Trophoblast cell (in vitro differentiated cells and primary cell): Measurements from ENCODE around the gene HS6ST3.

Experiments used
- DNase-seq, 2 donors: peaks; one replicate each; pipeline ENCODE4 v3.0.0-alpha.2; 2016
- H2AFZ ChIP-seq: 2 replicates; pipeline ENCODE4 v1.6.1; 2013; ENCODE audit warnings: low read length, moderate library complexity, mild to moderate bottlenecking; ENCODE audit not compliant: insufficient read depth, poor library complexity
- H2AK5ac ChIP-seq: 2 replicates; pipeline ENCODE4 v1.6.1; 2013; ENCODE audit warnings: mild to moderate bottlenecking, low read length
- H2BK120ac ChIP-seq: 2 replicates; pipeline ENCODE4 v1.6.1; 2013; ENCODE audit warnings: low read length, mild to moderate bottlenecking, moderate library complexity; ENCODE audit not compliant: insufficient read depth, poor library complexity
- H2BK12ac ChIP-seq: 2 replicates; pipeline ENCODE4 v1.6.1; 2013; ENCODE audit warnings: mild to moderate bottlenecking, low read length, moderate library complexity
- H2BK5ac ChIP-seq: 2 replicates; pipeline ENCODE4 v1.6.1; 2013; ENCODE audit warnings: low read length, low read depth, moderate library complexity, mild to moderate bottlenecking; ENCODE audit not compliant: poor library complexity
- H3K14ac ChIP-seq: 2 replicates; pipeline ENCODE4 v1.6.1; 2013; ENCODE audit warnings: mild to moderate bottlenecking, low read length
- H3K18ac ChIP-seq: 2 replicates; pipeline ENCODE4 v1.6.1; 2013; ENCODE audit warnings: mild to moderate bottlenecking, low read length
- H3K23ac ChIP-seq: 2 replicates; pipeline ENCODE4 v1.6.1; 2013; ENCODE audit warnings: low read length
- H3K27ac ChIP-seq: 2 replicates; pipeline ENCODE4 v1.5.1; 2013; ENCODE audit warnings: low read depth, mild to moderate bottlenecking, inconsistent platforms, low read length, moderate library complexity
- H3K27me3 ChIP-seq: 2 replicates; pipeline ENCODE4 v1.6.1; 2013; ENCODE audit warnings: inconsistent platforms, mild to moderate bottlenecking, low read length, moderate library complexity; ENCODE audit not compliant: insufficient read depth
- H3K36me3 ChIP-seq, 2 experiments: 1 replicate in 1 of 2; 2 replicates in 1 of 2; pipeline ENCODE4 v1.6.1; 2013; ENCODE audit warnings: low read length in 2 of 2, mild to moderate bottlenecking in 2 of 2, moderate library complexity in 1 of 2; ENCODE audit not compliant: insufficient read depth in 2 of 2, control insufficient read depth in 1 of 2
- H3K4ac ChIP-seq: 2 replicates; pipeline ENCODE4 v1.6.1; 2013; ENCODE audit warnings: low read depth, mild to moderate bottlenecking, low read length, moderate library complexity
- H3K4me1 ChIP-seq, 2 experiments: 1 replicate in 1 of 2; 2 replicates in 1 of 2; pipeline ENCODE4 v1.6.1; 2013; ENCODE audit warnings: low read length in 2 of 2, mild to moderate bottlenecking in 2 of 2, moderate library complexity in 1 of 2; ENCODE audit not compliant: insufficient read depth in 2 of 2, control insufficient read depth in 1 of 2
- H3K4me2 ChIP-seq: 2 replicates; pipeline ENCODE4 v1.6.1; 2013; ENCODE audit warnings: inconsistent platforms, mild to moderate bottlenecking, low read length, moderate library complexity
- H3K4me3 ChIP-seq: 2 replicates; pipeline ENCODE4 v1.5.1; 2013; ENCODE audit warnings: mild to moderate bottlenecking, low read depth, low read length, inconsistent platforms
- H3K79me1 ChIP-seq: one replicate; pipeline ENCODE4 v1.6.1; 2013; ENCODE audit warnings: low read length
- H3K79me2 ChIP-seq: 2 replicates; pipeline ENCODE4 v1.6.1; 2013; ENCODE audit warnings: low read length, mild to moderate bottlenecking; ENCODE audit not compliant: control insufficient read depth, insufficient read depth, poor library complexity
- H3K9ac ChIP-seq: 2 replicates; pipeline ENCODE4 v1.6.1; 2013; ENCODE audit warnings: mild to moderate bottlenecking, low read length
- H3K9me3 ChIP-seq: 2 replicates; pipeline ENCODE4 v1.6.1; 2013; ENCODE audit warnings: low read depth, mild to moderate bottlenecking, control low read depth, inconsistent platforms, low read length; ENCODE audit not compliant: insufficient read depth
- H4K12ac ChIP-seq: 2 replicates; pipeline ENCODE4 v1.6.1; 2013; ENCODE audit warnings: low read depth, mild to moderate bottlenecking, low read length, moderate library complexity
- H4K8ac ChIP-seq: 2 replicates; pipeline ENCODE4 v1.6.1; 2013; ENCODE audit warnings: low read depth, mild to moderate bottlenecking, low read length, moderate library complexity
- H4K91ac ChIP-seq: one replicate; pipeline ENCODE4 v1.6.1; 2013; ENCODE audit warnings: low read depth, mild to moderate bottlenecking, low read length, moderate library complexity
- WGBS: extraction: QIAGEN DNeasy Blood & Tissue Kit; methylation state at CpG from one replicate; pipeline ENCODE4 v1.1.7; 2013; ENCODE audit warnings: missing lambda C conversion rate; ENCODE audit not compliant: insufficient read length, insufficient coverage; ENCODE audit errors: extremely low coverage; 5-methylcytosine and 5-hydroxymethylcytosine counted together

The HS6ST3 gene

GRCh38 chr13:96768524-96768923, 678.6 kb downstream of the HS6ST3 start:
- Histone ChIP-seq H3K23ac (no peak overlapping the region), H3K4me3 (no peak overlapping the region), H2BK5ac (no peak overlapping the region), H3K4me2 (no peak overlapping the region), H3K9ac (no peak overlapping the region), H3K9me3 (no peaks in the 10 kb centered on the region), H3K79me1 (no peaks in the 10 kb centered on the region), H3K27me3 (no peaks in the 10 kb centered on the region), H4K91ac (no peak overlapping the region), H3K79me2 (no peaks in the 10 kb centered on the region), H3K14ac (no peak overlapping the region), H4K8ac (no peak overlapping the region), H2AFZ (no peak overlapping the region), H3K4ac (no peak overlapping the region), H4K12ac (no peak overlapping the region), H2BK120ac (no peak overlapping the region), H2AK5ac (no peak overlapping the region), H3K18ac (no peak overlapping the region), H2BK12ac (no peak overlapping the region), H3K36me3 (no peaks in the 10 kb centered on the region), H3K4me1 (peaks cover 0 to 2% of the 10 kb centered on the region in 2 experiments), H3K27ac (no peak overlapping the region)
- WGBS: no CpG with 5 or more reads among the region's 6 CpGs
- no peak for DNase-seq

DNA sequence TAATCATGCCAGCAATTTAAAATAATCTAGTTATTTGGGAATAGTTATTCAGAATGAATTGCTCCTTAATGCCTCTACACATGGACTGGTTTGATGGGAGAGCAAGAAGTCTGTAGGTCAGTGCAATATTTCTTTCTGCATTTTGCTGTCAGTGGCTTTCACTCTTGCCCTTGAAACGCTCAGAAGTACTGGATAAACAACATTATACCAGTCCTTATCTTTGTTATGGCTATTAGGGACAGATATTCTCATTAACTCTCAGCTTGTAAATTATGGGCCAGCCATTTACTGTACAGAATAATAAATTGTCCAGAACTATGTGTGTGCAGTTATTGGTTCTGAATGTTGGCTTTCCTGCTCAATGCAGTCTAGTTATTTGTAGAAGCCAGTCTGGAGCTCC, 680.0 kb downstream of the HS6ST3 start:
- Histone ChIP-seq H3K14ac (no peak overlapping the region), H3K4ac (no peak overlapping the region), H2BK12ac (no peak overlapping the region), H3K79me1 (no peaks in the 10 kb centered on the region), H4K8ac (no peak overlapping the region), H3K9me3 (no peaks in the 10 kb centered on the region), H3K27me3 (no peaks in the 10 kb centered on the region), H3K4me2 (no peak overlapping the region), H3K4me1 (peaks cover 0 to 2% of the 10 kb centered on the region in 2 experiments), H3K36me3 (no peaks in the 10 kb centered on the region), H2AFZ (no peak overlapping the region), H2AK5ac (no peak overlapping the region), H3K79me2 (no peaks in the 10 kb centered on the region), H2BK120ac (no peak overlapping the region), H4K12ac (no peak overlapping the region), H3K18ac (no peak overlapping the region), H2BK5ac (no peak overlapping the region), H3K23ac (no peak overlapping the region), H3K4me3 (no peak overlapping the region), H3K27ac (no peak overlapping the region), H3K9ac (no peak overlapping the region), H4K91ac (no peak overlapping the region)
- no CpG with 5 or more reads among the region's 1 CpG for WGBS
- no peak for DNase-seq

DNA sequence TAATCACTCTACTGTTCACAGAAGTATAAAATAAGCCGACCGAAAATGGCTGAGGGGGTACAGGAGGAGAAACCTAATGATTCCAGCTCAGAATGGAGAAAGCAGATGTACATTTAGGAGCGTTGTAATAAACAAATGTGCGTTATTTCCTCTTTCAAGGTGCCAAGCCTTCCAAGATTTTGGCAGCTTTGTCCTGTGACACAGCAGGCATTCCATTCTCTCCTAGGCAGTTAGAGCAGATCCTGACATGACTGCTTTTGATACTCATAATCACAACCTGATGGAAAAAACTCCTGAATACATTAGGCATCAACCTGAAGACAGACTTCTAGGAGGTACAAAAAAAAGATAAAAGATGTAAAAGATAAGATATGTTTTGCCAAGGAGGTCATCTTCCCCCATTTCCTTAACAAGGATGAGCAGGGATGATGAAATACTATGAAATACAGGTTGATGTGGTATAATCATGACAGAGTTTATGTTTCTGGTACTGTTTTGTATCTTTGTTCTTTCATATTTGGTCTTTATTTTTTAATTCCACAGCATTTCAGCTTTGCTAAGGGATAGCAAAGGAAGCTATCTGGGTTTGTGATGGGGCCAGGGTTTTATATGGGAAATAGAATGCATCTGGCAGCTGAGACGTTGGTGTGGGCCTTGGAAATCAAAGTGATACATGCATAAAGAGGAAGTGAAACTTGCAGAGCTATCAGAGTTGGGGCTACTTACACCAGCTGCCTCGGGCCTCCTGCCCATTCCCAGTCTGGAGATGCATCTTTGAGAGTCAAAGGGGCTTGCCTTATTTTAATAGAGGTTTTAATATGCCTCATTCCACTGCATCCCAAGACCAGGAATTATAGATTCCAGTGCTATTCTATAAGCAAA, 681.8 kb downstream of the HS6ST3 start:
- no peak overlapping the region for H3K14ac ChIP-seq
- H3K4me1 ChIP-seq: peaks cover 0 to 2% of the 10 kb centered on the region in 2 experiments
- H4K12ac ChIP-seq: no peak overlapping the region
- no peak overlapping the region for H3K9ac ChIP-seq
- DNase-seq: no peak
- H3K9me3 ChIP-seq: no peaks in the 10 kb centered on the region
- WGBS: no CpG with 5 or more reads among the region's 6 CpGs
- H3K27me3 ChIP-seq: no peaks in the 10 kb centered on the region
- H3K27ac ChIP-seq: no peak overlapping the region
- no peaks in the 10 kb centered on the region for H3K79me1 ChIP-seq
- H3K79me2 ChIP-seq: no peaks in the 10 kb centered on the region
- no peak overlapping the region for H3K4ac ChIP-seq
- no peak overlapping the region for H4K91ac ChIP-seq
- no peak overlapping the region for H3K4me2 ChIP-seq
- no peak overlapping the region for H2BK5ac ChIP-seq
- no peak overlapping the region for H2BK12ac ChIP-seq
- no peak overlapping the region for H2AFZ ChIP-seq
- H3K18ac ChIP-seq: no peak overlapping the region
- no peak overlapping the region for H3K4me3 ChIP-seq
- H3K23ac ChIP-seq: no peak overlapping the region
- no peak overlapping the region for H2BK120ac ChIP-seq
- H4K8ac ChIP-seq: no peak overlapping the region
- H2AK5ac ChIP-seq: no peak overlapping the region
- H3K36me3 ChIP-seq: no peaks in the 10 kb centered on the region

DNA sequence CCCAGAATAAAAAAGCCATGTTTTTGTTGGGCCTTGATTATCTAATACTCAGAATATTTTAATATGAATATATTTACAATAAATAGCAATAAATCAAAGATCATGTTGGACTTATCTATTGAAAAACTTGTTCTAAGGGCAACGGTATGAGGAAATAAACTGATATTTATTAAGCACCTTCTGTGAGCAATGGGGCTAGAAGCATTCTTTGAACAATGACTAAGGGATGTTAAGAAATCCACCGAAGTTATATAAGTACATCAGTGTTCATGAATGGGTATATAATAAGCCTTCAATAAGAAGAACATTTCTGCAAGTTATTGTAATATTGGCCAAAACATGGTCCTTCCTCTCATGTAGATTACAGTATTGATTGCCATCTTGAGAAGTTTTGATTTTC, 682.5 kb downstream of the HS6ST3 start:
- DNase-seq: no peak
- no peaks in the 10 kb centered on the region for H3K27me3 ChIP-seq
- H2BK120ac ChIP-seq: no peak overlapping the region
- no peak overlapping the region for H2AK5ac ChIP-seq
- no CpG with 5 or more reads among the region's 2 CpGs for WGBS
- no peak overlapping the region for H3K4me3 ChIP-seq
- no peak overlapping the region for H4K91ac ChIP-seq
- H4K8ac ChIP-seq: no peak overlapping the region
- peaks cover 0 to 2% of the 10 kb centered on the region in 2 experiments for H3K4me1 ChIP-seq
- no peak overlapping the region for H3K4me2 ChIP-seq
- no peak overlapping the region for H3K14ac ChIP-seq
- no peak overlapping the region for H3K18ac ChIP-seq
- no peak overlapping the region for H2BK5ac ChIP-seq
- H3K27ac ChIP-seq: no peak overlapping the region
- no peaks in the 10 kb centered on the region for H3K36me3 ChIP-seq
- H3K79me1 ChIP-seq: no peaks in the 10 kb centered on the region
- no peak overlapping the region for H3K4ac ChIP-seq
- H3K9me3 ChIP-seq: no peaks in the 10 kb centered on the region
- H3K23ac ChIP-seq: no peak overlapping the region
- H2BK12ac ChIP-seq: no peak overlapping the region
- no peak overlapping the region for H3K9ac ChIP-seq
- H4K12ac ChIP-seq: no peak overlapping the region
- H3K79me2 ChIP-seq: no peaks in the 10 kb centered on the region
- H2AFZ ChIP-seq: no peak overlapping the region
